ENCODE data around the gene OR14I1.
"Not testable (repeated sequence)": the region's sequence is repeated elsewhere in the genome, so short reads cannot be mapped to it uniquely, and the experiment has no call there.

The OR14I1 gene

DNA sequence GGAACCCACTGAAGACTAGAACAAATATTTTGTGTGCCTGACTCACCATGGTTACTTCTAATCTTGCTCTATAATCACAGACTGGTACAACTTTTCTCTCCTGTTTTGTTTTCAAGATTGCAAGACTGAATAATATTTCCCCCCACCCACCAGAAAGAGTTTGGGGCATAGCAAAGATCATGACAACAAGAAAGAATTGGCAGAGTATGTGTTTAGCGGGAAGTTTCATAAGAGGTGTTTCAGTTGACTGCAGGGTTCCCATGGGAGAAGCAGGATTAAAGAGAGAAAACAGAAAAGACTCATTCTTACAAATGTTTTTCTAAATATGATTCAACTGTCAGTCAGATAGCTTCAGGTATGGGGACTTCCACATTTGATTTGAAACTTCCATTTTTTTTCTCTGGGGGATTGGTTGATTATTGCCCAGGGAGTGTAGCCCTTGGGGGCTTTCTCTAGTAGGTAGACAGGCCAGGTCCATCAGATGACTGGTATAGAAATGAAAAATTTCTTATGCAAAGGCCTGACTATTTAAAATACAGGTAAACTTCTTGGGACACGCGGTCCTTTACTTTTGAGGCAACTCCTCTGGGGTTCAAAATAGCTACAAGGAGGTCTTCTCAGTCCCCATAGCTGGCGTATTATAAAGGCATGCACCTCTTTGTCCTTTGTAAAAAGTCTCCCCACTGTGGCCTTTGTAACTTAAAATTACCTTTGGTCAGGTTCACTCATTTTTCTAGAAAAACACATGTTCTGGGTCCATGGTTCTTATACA lies 13.9 kb downstream of the OR14I1 start:
- no peak for DNase-seq (ENCODE audit: low read depth in 3 of 3)

DNA sequence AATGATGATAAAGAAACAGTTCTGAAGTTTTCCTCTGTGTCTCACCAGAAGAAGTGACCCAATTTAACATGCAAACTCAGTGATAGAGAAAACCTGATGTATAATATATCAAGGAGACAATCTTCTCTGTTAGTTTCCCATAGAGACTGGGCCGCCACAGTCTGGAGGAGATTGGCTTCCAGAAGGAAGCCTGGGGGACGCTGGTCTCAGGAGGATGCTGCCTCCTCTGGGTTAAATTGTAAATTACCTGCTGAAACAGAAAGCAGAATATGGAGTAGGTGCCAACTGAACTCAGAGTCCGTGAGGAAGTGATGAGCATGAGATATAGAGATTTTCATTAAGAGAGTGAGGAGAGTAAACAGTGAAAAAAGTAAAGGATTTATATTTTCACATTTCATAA lies 15.8 kb downstream of the OR14I1 start:
- DNase-seq (ENCODE audit: low read depth in 3 of 3) = no peak

DNA sequence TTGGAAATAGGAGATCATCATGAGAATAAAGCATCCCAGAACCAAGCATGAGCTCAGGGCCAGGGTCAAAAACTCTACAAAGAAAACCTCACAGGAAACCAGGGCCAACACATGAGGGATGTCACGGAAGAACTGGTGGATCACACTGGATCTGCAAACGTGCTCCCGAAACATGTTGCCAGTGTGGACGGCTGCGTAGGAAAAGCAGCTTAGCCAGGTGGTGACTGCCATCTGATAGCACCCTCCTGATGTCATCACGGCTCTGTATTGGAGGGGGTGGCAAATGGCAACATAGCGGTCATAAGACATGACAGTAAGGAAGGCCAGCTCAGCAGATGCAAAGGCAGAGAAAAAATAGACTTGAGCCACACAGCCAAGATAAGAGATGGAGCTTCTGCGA lies 20.9 kb downstream of the OR14I1 start:
- no peak for DNase-seq (ENCODE audit: low read depth in 3 of 3)

GRCh38 chr1:248670003-248670402 lies 32.6 kb downstream of the OR14I1 start:
- DNase-seq (ENCODE audit: low read depth in 3 of 3) = no peak

GRCh38 chr1:248663453-248664328 lies 38.9 kb downstream of the OR14I1 start:
- not testable (repeated sequence) for DNase-seq (ENCODE audit: low read depth in 3 of 3)

GRCh38 chr1:248656797-248657196 lies 45.8 kb downstream of the OR14I1 start:
- DNase-seq (ENCODE audit: low read depth in 3 of 3) = not testable (repeated sequence)

DNA sequence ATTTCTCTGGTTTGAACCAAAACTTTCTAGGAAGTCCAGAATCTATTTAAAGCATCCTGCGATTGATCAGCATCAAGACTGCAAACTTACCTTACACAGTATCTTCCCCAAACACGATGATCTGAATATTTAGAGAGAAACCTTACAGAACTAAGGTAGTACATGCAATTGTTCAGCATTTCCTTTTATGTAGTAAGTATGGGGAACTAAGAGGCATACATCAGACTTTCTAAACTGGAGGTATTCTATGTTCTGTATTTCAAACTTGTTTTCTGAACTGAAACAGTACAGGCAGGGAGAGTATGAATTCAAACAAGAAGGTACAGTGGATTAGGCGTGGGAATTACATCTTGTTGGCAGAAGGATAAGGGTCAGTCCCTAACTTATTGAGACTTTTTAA lies 47.2 kb downstream of the OR14I1 start, which contains the start of gene OR2T27:
TSS of gene OR2T27 (minus strand) at position 175 of the 400 bp plus-strand sequence. CDS start 4,644 bp downstream, outside the sequence.
- not testable (repeated sequence) for DNase-seq (ENCODE audit: low read depth in 3 of 3)

Data from stimulated activated CD4-positive, alpha-beta T cell treated with anti-CD3 and anti-CD28 coated beads, TNF-alpha, amount 100 ng/mL, for 4 hours (primary cell).